Mucosa of gallbladder (tissue), 1 donor: ENCODE measurements around the gene GTF3C5. TPM values are rescaled to one million over a fixed set of nuclear protein-coding genes. Genes with fewer than 3 reads are reported as not detected.
"Not testable (repeated sequence)": the region's sequence is repeated elsewhere in the genome, so short reads cannot be mapped to it uniquely, and the experiment has no call there.

Experiments used
- DNase-seq: peaks from one replicate; pipeline ENCODE4 v3.0.0-alpha.2; 2020; ENCODE audit warnings: low spot score
- total RNA-seq: library from RNA; stranded (reverse); gene quantifications from one replicate; pipeline ENCODE4 v1.2.1, GENCODE V29; 2021
- donor health status: DM: no; HTN: no; CAD: no.

Gene GTF3C5
- total RNA-seq, 1 donor from 2014 or later = 58.8 TPM

DNA sequence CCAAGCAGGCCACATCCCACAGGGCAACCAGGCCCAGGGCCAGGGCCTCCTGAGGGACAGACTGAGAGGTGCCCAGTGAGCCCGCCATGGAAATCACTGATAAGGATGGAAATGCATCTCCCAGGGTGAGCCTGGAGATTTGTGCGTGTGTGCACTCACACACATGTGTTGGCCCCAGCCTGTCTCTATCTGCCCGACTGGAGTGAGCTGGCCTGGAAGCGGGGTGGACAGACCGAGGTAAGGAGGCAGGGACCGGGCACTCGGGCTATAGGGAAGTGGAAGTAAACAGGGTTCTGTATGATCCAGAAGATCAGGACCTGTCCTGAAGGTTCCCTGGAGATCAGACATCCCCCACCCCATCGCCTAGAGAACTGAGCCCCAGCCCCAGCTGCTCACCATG, 34.9 kb upstream of the GTF3C5 start:
- no peak for DNase-seq

GRCh38 chr9:132996526-132996925, 34.3 kb upstream of the GTF3C5 start:
- DNase-seq = no peak

DNA sequence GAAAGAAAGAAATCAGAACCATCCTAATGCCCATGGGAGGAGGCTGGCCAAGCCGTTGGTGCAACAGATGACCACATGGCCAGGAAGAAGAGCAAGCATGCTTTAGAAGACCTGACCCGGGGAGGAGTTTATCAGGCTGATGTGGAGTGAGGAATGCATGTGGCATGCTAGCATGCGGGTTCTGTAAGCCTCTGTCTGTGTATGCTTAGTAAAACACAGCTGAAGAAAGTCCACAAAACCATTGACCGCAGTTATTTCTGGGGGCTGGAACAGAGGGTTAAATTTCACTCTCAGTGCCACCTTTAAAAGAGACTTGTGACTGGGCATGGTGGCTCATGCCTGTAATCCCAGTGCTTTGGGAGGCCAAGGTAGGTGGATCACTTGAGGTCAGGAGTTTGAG, 33.2 kb upstream of the GTF3C5 start:
- DNase-seq = no peak

DNA sequence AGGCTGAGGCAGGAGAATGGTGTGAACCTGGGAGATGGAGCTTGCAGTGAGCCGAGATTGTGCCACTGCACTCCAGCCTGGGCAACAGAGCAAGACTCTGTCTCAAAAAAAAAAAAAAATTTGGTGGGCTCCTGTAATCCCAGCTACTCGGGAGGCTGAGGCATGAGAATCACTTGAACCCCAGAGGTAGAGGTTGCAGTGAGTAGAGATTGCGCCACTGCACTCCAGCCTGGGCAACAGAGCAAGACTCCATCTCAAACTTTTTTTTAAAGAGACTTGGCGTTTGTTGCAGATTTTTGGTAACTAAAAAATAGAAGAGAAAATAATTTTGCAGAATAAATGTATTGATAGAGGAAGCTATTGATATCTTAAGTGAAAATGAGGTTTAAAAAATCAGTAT, 32.6 kb upstream of the GTF3C5 start:
- DNase-seq = not testable (repeated sequence)

DNA sequence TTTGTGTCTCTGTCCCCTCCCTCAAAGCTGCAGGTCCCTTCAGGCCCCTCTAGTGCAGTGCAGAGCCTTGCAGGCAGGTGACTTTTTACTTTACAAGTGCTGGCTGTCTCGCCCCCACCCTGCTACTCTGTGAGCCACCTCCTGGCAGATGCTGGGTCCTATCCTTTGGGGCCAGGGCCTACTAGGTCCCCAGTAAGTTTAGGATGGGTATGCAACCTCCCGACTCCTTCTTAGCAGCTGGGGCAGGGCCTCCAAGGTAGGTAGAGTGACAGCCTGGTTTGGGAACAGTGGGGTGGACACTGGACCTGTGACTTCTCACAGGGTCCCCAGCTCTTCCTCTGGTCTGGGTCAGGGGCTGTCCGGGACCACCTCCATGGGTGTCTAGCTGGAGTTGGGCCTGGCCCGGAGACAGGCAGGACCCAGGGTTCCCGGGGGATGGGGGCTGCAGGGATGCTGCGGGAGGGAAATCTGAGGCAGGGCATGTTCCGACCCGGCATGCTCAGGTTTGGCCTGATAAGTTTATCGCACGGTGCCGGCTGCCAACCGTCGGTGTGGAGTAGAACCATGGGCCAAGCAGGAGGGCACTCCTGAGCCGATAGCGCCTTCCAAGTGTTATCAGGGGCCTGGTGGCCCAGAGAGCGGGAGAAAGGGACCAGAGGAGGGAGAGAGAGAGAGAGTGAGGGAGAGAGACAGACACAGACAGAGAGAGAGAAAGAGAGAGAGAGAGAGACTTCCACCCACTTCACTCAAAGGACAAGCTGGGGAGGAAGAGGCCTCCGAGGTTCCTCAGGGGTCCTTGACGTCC, 31.8 kb upstream of the GTF3C5 start:
- no peak for DNase-seq

DNA sequence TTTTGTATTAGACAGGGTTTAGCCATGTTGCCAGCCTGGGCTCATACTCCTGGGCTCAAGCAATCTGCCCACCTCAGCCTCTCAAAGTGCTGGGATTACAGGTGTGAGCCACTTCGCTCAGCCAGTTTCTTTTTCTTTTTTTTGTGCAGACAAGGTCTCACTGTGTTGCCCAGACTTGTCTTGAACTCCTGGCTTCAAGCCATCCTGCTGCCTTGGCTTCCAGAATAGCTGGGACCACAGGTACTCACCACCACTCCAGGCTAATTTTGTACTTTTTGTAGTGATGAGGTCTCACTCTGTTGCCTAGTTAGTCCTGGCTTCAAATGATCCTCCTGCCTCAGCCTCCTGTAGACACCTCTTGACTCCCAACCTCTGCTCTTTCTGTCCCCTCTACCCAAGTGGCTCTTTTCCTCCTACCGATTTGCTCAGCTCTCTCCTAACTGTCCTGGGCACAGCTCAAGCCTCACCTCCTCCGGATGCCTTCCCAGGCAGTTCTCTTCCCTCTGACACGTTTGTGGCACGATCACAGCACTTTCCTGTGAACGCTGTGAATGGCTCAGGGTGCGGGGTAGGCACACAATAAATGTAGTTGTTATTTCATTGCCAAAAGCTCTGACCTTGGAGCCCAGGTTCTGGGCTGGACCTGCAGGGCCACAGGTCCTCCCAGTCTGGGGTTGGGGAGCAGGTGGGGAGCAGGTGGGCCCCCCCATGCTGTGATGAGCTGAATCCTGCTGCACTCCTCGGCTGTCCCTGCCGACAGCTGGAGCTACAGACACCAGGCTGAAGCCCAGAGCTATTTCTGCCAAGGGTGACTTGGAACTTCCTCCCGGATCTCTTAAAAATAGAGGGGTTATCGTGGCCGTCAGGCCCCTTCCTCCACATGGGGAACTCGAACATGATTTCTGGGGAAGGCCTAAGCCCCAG, 28.4 kb upstream of the GTF3C5 start:
- no peak for DNase-seq

DNA sequence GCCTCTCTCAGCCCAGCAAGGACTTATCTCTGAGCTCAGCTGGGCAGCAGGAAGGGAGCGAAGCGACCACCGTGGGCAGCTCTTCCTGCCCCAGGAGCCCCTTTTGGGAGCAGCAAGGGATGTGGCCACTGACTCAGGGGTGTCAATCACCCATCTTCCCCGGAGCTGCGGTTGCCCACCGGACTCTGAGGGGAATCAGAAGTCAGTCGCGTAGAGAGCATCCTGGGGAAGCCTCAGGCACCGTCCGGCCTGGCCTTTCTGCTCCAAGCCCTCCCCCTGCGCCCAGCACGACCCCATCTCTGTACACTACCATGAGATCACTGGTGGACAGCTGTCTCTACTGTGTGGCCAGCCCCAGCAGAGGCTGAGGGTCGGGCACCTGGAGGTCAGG, 27.7 kb upstream of the GTF3C5 start:
- no peak for DNase-seq

DNA sequence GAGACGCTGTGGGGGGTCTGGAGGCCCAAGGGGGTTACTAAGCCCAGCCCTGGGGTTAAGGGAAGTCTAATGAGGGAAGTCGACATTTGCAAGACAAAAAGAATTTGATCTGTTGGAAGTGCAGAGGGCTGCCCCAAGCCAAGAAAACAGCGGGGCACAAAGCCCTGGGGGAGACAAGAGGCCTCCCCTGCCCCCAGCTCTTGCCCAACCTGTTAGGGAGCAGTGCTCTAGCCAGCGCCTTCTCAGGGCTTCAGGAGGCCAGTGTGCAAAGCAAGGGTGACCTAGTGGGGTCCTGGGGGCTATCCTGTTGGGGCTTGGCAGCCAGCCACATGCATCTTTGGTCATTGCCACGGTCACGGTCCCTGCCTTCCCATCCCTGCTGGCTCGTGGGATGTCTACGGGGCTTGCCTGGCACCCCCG, 27.1 kb upstream of the GTF3C5 start:
- DNase-seq = no peak

- DNase-seq = no peak
These were observed 26.5 kb upstream of the GTF3C5 start for GRCh38 chr9:133004091-133004998.

DNA sequence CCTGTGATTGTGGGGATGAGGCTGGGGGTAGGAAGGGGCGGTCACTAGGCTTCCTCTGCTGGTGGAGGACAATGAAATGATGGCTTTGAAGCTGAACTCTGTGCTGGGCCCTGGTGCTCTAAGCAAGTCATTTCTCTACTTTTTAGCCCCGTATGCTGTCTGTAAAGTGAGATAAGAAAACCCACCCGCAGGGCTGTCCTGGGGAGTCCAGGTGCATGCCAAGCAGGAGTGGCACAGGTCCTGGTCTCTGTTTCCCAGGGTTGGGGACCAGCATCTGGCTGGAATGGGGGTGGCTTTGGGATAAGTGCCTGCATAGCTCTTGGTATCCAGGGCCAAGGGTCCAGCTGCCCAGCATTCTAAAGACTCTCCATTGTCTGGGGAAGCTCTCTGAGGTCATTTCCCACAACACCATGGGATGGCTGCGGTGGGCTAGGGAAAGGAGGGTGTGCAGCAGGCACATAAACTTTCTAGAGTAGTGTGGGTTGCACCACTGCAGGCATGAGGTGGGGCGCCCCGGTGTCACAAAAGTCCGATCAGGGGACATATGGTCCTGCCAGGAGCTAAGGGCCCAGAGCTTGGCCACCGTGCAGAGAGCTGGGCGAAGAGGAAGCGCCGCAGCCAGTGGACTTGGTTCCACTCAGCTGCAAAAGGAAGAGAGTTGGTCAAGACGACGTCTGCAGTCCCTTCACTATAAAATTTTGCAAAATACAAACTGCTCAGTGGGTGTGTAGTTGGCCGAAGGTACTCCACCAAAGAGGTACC, 25.6 kb upstream of the GTF3C5 start:
- DNase-seq = no peak

DNA sequence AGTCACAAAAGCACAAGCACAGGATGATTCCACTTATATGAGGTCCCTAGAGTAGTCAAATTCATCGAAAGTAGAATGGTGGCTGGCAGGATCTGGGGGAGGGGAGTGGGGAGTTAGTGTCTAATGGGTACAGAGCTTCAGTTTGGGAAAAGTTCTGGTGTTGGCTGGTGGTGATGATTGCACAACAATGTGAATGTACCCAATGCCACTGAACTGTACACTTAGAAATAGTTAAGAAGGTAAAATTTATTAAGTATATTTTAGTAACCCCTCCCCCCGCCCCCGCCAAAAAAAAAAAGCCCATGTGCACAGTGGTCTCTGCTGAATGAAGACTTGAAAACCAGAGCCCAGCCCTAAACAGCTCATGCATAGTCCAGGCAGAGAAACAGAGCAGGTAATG, 24.8 kb upstream of the GTF3C5 start:
- DNase-seq = no peak

GRCh38 chr9:133006731-133007352, 24.0 kb upstream of the GTF3C5 start:
- no peak for DNase-seq

DNA sequence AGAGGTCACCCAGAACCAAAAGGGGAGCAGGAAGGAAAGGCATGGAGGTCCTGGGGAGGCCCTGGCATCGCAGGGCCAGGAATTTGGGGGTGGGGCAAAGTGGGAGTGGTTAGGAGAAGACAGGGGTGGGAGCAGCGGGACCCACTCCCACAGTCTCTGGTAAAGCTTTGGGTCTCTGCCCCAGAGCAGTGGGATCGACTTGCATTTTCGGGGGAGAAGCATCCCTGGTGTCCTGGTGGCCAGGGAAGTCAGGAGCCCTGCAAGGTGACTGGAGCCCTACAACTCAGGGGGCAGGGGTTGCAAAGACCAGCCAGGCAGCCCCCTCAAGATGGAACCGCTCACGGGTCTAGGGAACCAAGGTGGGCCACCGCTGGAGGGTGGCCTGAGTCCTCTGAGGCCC, 22.4 kb upstream of the GTF3C5 start:
- DNase-seq = no peak

DNA sequence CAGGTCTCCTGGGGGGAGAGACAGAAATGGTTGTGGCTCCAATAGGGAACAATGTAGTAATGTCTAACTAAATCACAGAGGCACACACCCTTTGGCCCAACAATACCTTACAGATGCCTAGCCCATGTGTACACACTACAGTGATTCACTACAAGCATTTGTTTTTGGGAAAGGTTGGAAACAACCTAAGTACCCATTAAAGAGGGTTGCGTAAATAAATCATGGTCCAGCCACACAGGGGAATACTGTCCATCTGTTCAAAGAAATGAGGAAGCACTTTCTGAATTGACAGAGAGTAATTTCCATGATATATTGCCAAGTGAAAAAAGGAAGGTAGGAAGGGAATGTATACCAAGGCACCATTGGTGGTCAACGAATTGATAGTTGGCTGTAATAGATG, 22.0 kb upstream of the GTF3C5 start:
- no peak for DNase-seq

DNA sequence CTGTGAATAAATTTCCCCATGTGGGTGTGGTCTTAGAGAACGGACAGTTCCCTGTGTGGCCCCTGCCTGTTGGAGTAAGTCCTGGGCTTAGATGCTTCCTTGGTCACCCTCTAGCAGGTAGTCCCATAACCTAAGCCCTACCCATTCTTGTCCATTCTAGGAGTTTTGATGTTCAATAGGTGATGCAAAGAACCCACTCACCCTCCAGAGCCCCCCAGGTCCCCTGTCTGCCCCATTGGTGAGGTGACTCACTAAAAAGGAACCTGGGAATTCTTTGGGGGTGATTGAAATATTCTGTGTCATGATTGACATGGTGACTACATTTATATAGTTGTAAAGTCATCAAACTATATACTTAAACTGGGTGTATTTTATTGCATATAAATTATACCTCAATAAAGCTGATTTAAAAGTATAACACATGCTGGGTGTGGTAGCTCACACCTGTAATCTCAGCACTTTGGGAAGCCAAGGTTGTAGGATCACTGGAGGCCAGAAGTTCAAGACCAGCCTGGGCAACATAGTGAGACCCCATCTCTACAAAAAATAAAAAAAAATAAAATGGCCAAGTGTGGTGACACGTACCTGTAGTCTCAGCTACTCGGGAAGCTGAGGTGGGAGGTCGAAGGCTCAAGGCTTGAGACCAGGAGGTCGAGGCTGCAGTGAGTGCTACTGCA, 20.8 kb upstream of the GTF3C5 start:
- no peak for DNase-seq

DNA sequence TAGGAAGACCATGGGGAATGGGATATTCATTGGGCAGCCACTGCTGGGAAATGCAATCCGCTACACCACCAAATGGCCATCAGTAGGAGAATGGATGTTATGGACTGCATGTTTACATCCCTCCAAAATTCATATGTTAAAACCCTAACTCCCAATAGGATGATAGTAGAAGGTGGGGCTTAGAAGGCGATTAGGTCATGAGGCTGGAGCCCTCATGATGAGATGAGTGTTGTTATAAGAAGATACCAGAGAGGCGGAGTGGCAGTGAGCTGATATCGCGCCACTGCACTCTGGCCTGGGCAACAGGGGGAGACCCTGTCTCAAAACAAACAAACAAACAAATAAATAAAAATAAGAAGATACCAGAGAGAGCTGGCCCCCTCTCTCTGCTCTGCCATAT, 16.1 kb upstream of the GTF3C5 start:
- no peak for DNase-seq

DNA sequence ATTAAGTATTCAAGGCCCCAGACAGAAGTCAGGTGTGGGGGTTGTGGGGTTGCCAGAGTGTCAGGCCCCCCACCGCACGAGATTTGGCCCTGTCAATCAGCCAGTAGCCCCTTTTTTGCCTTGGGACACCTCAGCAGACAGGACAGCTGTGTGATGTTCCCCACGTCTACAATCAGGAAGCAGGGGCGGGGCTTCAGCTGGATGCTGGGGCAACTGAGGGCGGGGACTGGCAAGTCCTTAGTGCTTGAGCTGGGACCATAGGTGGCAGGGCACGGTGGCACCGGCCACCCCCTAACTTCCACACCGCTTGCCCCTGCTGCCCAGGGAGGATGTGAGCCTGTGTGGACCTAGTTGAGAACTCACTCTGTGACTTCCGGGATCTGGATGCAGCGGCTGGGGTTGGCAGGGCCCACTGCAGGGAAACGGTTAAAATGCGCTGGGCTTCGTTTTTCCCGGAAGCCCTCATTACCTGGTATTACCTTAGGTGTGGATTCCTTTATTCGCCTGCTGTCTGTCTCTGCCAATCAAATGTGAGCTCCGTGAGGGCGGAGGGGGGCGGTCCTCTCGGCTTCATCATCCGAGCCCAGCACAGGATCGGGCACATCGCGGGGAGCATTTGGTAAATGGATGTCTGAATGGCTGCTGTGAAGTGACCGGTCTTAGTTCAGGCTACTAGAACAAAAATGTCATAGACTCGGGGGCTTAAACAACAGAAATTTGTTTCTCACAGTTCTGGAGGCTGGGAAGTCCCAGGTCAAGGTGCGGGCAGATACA, 7.5 kb upstream of the GTF3C5 start:
- no peak for DNase-seq

- DNase-seq = no peak
These were observed 4.4 kb upstream of the GTF3C5 start for GRCh38 chr9:133026426-133026825.

GRCh38 chr9:133027134-133027533, 3.7 kb upstream of the GTF3C5 start:
- no peak for DNase-seq
